Tibial nerve (tissue), 4 donors: ENCODE results near the gene MLC1. TPM values are rescaled to one million over a fixed set of nuclear protein-coding genes. Genes with fewer than 3 reads are reported as not detected.
A peak's percentile ranks its signal among the peaks of the same experiment; 100 is the strongest.

ENCODE experiments used
- DNase-seq, 2 donors: peaks; one replicate each; pipeline ENCODE4 v3.0.0-alpha.2; 2019; ENCODE audit warnings: low spot score in 2 of 2
- H3K27ac ChIP-seq, 4 donors: fragments of 200-600 bp; sonication (generic) in 3 of 4; one replicate each; pipeline ENCODE4 v1.5.1; 2017 to 2019; ENCODE audit warnings: mild to moderate bottlenecking in 1 of 4
- H3K27me3 ChIP-seq, 2 donors: fragments of 200-600 bp; sonication (generic) in 1 of 2; one replicate each; pipeline versions ENCODE4 v1.5.1 to v1.6.0; 2017 to 2019
- H3K36me3 ChIP-seq, 3 donors: fragments of 200-600 bp; sonication (generic); one replicate each; pipeline ENCODE4 v1.5.1; 2018 to 2019
- H3K4me1 ChIP-seq, 4 donors: fragments of 200-600 bp; sonication (generic) in 3 of 4; one replicate each; pipeline ENCODE4 v1.5.1; 2017 to 2019
- H3K4me3 ChIP-seq, 4 donors: fragments of 200-600 bp; sonication (generic) in 3 of 4; one replicate each; pipeline ENCODE4 v1.5.1; 2017 to 2019; ENCODE audit warnings: mild to moderate bottlenecking in 1 of 4, moderate library complexity in 1 of 4
- H3K9me3 ChIP-seq, 4 donors: fragments of 200-600 bp; sonication (generic) in 3 of 4; one replicate each; pipeline ENCODE4 v1.5.1; 2017 to 2019
- CTCF ChIP-seq, 5 experiments: fragments of 200-600 bp in 3 of 5; fragments of 450-650 bp in 2 of 5; sonication (generic) in 3 of 5; IDR thresholded peaks; one replicate each; pipeline ENCODE4 v1.5.1; 2016 to 2019; ENCODE audit warnings: antibody characterized with exemption in 5 of 5, mild to moderate bottlenecking in 3 of 5, moderate library complexity in 2 of 5
- EP300 ChIP-seq, 2 donors: sonication (generic); formaldehyde crosslinking; IDR thresholded peaks; one replicate each; pipeline ENCODE4 v1.6.1; 2017; ENCODE audit warnings: antibody characterized with exemption in 2 of 2, mild to moderate bottlenecking in 1 of 2
- POLR2A ChIP-seq, 2 donors: fragments of 450-650 bp; IDR thresholded peaks; one replicate each; pipeline ENCODE4 v1.6.1; 2017; ENCODE audit warnings: antibody characterized with exemption in 2 of 2, mild to moderate bottlenecking in 2 of 2, moderate library complexity in 2 of 2
- WGBS, 2 donors: methylation state at CpG; one replicate each; pipeline ENCODE4 v1.1.5; 2018; 5-methylcytosine and 5-hydroxymethylcytosine counted together
- total RNA-seq, 4 donors: library from RNA; depleted of rRNA; stranded (reverse); fragments of >200 nt; gene quantifications; one replicate each; pipeline ENCODE4 v1.1.0, GENCODE V29; 2016

MLC1 gene
- not detected for total RNA-seq

GRCh38 chr22:50085211-50085972, at the start of gene MLC1:
TSS of gene MLC1 (minus strand) at chr22:50085426. CDS start at chr22:50084902, 524 bp downstream.
- WGBS, 2 donors = 21 to 44% methylated on average over 29 of the region's 29 CpGs
- Histone ChIP-seq H3K36me3 (no peaks in the 10 kb centered on the region), H3K4me1 (peaks cover 0 to 9% (median 2%) of the 10 kb centered on the region in 4 donors), H3K27ac (no peak within 1 kb of the TSS), H3K4me3 (peak within 1 kb of the TSS in 1 of 4 donors; percentile 23), H3K27me3 (peaks cover 0 to 50% of the 10 kb centered on the region in 2 donors), H3K9me3 (peaks cover 0 to 9% (median 0%) of the 10 kb centered on the region in 4 donors)
- no peak for TF ChIP-seq POLR2A (IDR thresholded peaks at IDR 0.05)
- TF ChIP-seq CTCF (IDR thresholded peaks at IDR 0.05) = no peak
- TF ChIP-seq EP300 (IDR thresholded peaks at IDR 0.05) = no peak
- no peak for DNase-seq

GRCh38 chr22:50134481-50134880, 49.3 kb upstream of the MLC1 start:
- Histone ChIP-seq H3K36me3 (no peaks in the 10 kb centered on the region), H3K4me1 (no peaks in the 10 kb centered on the region), H3K27me3 (peaks cover 0 to 8% of the 10 kb centered on the region in 2 donors), H3K4me3 (no peak overlapping the region), H3K9me3 (no peaks in the 10 kb centered on the region), H3K27ac (no peak overlapping the region)
- TF ChIP-seq EP300 (IDR thresholded peaks at IDR 0.05) (no peak), POLR2A (IDR thresholded peaks at IDR 0.05) (no peak), CTCF (IDR thresholded peaks at IDR 0.05) (no peak)
- DNase-seq = no peak
- 75% methylated on average over 10 of the region's 10 CpGs for WGBS, 2 donors

- no peaks in the 10 kb centered on the region for H3K4me1 ChIP-seq
- no peaks in the 10 kb centered on the region for H3K9me3 ChIP-seq
- no peak overlapping the region for H3K4me3 ChIP-seq
- no peak for DNase-seq
- TF ChIP-seq EP300 (IDR thresholded peaks at IDR 0.05) = no peak
- TF ChIP-seq POLR2A (IDR thresholded peaks at IDR 0.05) = no peak
- TF ChIP-seq CTCF (IDR thresholded peaks at IDR 0.05) = no peak
- H3K27ac ChIP-seq = no peak overlapping the region
- no peaks in the 10 kb centered on the region for H3K36me3 ChIP-seq
- H3K27me3 ChIP-seq = peaks cover 0 to 8% of the 10 kb centered on the region in 2 donors
- WGBS, 2 donors = 73 to 90% methylated on average over 4 of the region's 4 CpGs
Measured at GRCh38 chr22:50131894-50132293, 46.7 kb upstream of the MLC1 start.

- H3K27me3 ChIP-seq = peaks cover 0 to 4% of the 10 kb centered on the region in 2 donors
- peaks cover 0 to 3% (median 0%) of the 10 kb centered on the region in 4 donors for H3K9me3 ChIP-seq
- 84% methylated on average over 10 of the region's 10 CpGs for WGBS, 2 donors
- no peak for DNase-seq
- no peak overlapping the region for H3K27ac ChIP-seq
- H3K36me3 ChIP-seq = no peaks in the 10 kb centered on the region
- no peaks in the 10 kb centered on the region for H3K4me1 ChIP-seq
- H3K4me3 ChIP-seq = no peak overlapping the region
- TF ChIP-seq POLR2A (IDR thresholded peaks at IDR 0.05) (no peak), EP300 (IDR thresholded peaks at IDR 0.05) (no peak), CTCF (IDR thresholded peaks at IDR 0.05) (no peak)
Measured at GRCh38 chr22:50129121-50129736, 44.0 kb upstream of the MLC1 start.

GRCh38 chr22:50125029-50125428, 39.8 kb upstream of the MLC1 start:
- H3K4me1 ChIP-seq = no peaks in the 10 kb centered on the region
- DNase-seq = no peak
- no peaks in the 10 kb centered on the region for H3K27me3 ChIP-seq
- no peak overlapping the region for H3K27ac ChIP-seq
- no peak overlapping the region for H3K4me3 ChIP-seq
- TF ChIP-seq CTCF (IDR thresholded peaks at IDR 0.05) (no peak), POLR2A (IDR thresholded peaks at IDR 0.05) (no peak), EP300 (IDR thresholded peaks at IDR 0.05) (no peak)
- WGBS, 2 donors = 85 to 86% methylated on average over 9 of the region's 9 CpGs
- no peaks in the 10 kb centered on the region for H3K36me3 ChIP-seq
- H3K9me3 ChIP-seq = peaks cover 0 to 25% (median 4%) of the 10 kb centered on the region in 4 donors
